ENCODE data around the gene C1orf167.

C1orf167 gene

DNA sequence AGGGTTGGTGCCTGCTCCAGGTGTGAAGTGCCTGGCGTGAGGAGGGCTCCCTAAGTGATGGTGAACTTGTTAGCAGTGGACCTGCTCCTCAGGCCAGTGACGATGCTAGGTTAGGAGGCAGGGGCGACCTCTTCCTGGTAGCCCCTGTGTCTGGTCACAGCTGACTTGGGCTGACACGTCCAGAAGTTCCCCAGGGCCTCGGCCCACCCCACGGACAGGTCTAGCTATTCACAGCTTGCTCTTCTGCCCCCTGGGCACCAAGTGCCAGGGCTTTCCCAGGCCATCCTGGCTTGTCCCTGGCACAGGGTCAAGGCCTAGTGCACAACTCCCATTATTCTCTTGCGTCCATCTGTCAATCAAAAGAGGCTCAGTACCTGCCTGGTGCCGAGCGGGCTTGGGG, 10.9 kb upstream of the C1orf167 start:
- Histone ChIP-seq H2AFZ (ENCODE audit: low read length) (no peak overlapping the region), H3K9me3 (replicated peaks; ENCODE audit: insufficient read depth, low read length) (no peaks in the 10 kb centered on the region), H3K9ac (ENCODE audit: low read length) (no peak overlapping the region), H3K4me1 (ENCODE audit: low read length) (0 out of 2 replicates have a peak, but pooled peaks cover 3% of the 10 kb centered on the region), H3K27ac (ENCODE audit: low read length) (no peak overlapping the region), H3K27me3 (replicated peaks; ENCODE audit: insufficient read depth, low read length) (no peaks in the 10 kb centered on the region), H3K9me2 (replicated peaks; ENCODE audit: insufficient read depth, low read length) (no peaks in the 10 kb centered on the region), H3F3A (ENCODE audit: insufficient read depth, low read length) (no peaks in the 10 kb centered on the region), H3K79me2 (ENCODE audit: low read length) (no peaks in the 10 kb centered on the region), H3K4me3 (ENCODE audit: low read length) (no peak overlapping the region), H3K4me2 (ENCODE audit: low read depth, low read length) (no peak overlapping the region), H3K36me3 (replicated peaks; ENCODE audit: insufficient read depth, low read length) (no peaks in the 10 kb centered on the region), H4K20me1 (ENCODE audit: insufficient read depth, low read length) (no peaks in the 10 kb centered on the region)
- DNase-seq: no peak
- no peak for TF ChIP-seq EZH2 (optimal IDR thresholded peaks at IDR 0.05; ENCODE audit: low read depth, low read length)
- TF ChIP-seq, protein P1, sequence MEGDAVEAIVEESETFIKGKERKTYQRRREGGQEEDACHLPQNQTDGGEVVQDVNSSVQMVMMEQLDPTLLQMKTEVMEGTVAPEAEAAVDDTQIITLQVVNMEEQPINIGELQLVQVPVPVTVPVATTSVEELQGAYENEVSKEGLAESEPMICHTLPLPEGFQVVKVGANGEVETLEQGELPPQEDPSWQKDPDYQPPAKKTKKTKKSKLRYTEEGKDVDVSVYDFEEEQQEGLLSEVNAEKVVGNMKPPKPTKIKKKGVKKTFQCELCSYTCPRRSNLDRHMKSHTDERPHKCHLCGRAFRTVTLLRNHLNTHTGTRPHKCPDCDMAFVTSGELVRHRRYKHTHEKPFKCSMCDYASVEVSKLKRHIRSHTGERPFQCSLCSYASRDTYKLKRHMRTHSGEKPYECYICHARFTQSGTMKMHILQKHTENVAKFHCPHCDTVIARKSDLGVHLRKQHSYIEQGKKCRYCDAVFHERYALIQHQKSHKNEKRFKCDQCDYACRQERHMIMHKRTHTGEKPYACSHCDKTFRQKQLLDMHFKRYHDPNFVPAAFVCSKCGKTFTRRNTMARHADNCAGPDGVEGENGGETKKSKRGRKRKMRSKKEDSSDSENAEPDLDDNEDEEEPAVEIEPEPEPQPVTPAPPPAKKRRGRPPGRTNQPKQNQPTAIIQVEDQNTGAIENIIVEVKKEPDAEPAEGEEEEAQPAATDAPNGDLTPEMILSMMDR (IDR thresholded peaks at IDR 0.05; ENCODE audit: low read length): no peak
- TF ChIP-seq EZH2phosphoT487 (IDR thresholded peaks at IDR 0.05; ENCODE audit: low read length): no peak

DNA sequence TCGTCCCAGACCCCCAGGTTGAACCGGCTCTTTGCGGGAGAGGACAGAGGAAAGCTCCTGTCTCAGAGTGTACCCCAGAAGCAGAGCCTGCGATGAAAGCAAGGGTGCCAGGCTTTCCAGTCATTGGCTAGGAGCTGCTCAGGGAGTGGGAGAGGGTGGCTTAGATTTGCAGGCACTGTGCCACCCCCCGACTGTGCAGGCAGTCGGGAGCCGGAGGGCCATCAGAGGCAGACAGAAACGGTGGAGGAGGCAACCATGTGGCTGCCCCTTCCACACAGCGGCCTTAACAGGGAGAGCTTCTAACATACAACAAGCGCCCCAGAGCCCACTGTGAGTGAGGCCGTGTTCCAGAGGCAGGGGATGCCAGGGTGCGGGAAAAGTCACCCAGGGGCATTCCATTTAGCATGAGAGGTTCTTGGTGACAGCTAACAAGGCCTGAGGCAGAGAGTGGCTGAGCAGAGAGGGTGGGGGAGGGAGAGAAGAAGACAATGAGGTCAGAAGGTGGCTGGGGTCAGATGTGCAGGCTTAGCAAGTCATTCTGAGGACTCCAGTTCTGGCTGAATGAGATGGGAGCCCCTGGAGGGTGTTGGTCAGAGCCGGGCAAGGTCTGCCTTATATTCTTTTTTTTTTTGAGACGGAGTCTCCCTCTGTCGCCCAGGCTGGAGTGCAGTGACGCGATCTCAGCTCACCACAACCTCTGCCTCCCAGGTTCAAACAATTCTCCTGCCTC, 9.5 kb upstream of the C1orf167 start:
- Histone ChIP-seq H4K20me1 (ENCODE audit: insufficient read depth, low read length) (no peaks in the 10 kb centered on the region), H3K4me1 (ENCODE audit: low read length) (0 out of 2 replicates have a peak, but pooled peaks cover 3% of the 10 kb centered on the region), H3K4me3 (ENCODE audit: low read length) (no peak overlapping the region), H3K27ac (ENCODE audit: low read length) (no peak overlapping the region), H3K9ac (ENCODE audit: low read length) (no peak overlapping the region), H3K27me3 (replicated peaks; ENCODE audit: insufficient read depth, low read length) (peaks cover 4% of the 10 kb centered on the region; the same call in 1 of the 2 replicates), H3K9me3 (replicated peaks; ENCODE audit: insufficient read depth, low read length) (no peaks in the 10 kb centered on the region), H3K4me2 (ENCODE audit: low read depth, low read length) (no peak overlapping the region), H2AFZ (ENCODE audit: low read length) (no peak overlapping the region), H3F3A (ENCODE audit: insufficient read depth, low read length) (no peaks in the 10 kb centered on the region), H3K79me2 (ENCODE audit: low read length) (no peaks in the 10 kb centered on the region), H3K9me2 (replicated peaks; ENCODE audit: insufficient read depth, low read length) (no peaks in the 10 kb centered on the region), H3K36me3 (replicated peaks; ENCODE audit: insufficient read depth, low read length) (no peaks in the 10 kb centered on the region)
- TF ChIP-seq EZH2 (optimal IDR thresholded peaks at IDR 0.05; ENCODE audit: low read depth, low read length): no peak
- no peak for TF ChIP-seq EZH2phosphoT487 (IDR thresholded peaks at IDR 0.05; ENCODE audit: low read length)
- TF ChIP-seq, protein P1 (IDR thresholded peaks at IDR 0.05; ENCODE audit: low read length): no peak
- no peak for DNase-seq

DNA sequence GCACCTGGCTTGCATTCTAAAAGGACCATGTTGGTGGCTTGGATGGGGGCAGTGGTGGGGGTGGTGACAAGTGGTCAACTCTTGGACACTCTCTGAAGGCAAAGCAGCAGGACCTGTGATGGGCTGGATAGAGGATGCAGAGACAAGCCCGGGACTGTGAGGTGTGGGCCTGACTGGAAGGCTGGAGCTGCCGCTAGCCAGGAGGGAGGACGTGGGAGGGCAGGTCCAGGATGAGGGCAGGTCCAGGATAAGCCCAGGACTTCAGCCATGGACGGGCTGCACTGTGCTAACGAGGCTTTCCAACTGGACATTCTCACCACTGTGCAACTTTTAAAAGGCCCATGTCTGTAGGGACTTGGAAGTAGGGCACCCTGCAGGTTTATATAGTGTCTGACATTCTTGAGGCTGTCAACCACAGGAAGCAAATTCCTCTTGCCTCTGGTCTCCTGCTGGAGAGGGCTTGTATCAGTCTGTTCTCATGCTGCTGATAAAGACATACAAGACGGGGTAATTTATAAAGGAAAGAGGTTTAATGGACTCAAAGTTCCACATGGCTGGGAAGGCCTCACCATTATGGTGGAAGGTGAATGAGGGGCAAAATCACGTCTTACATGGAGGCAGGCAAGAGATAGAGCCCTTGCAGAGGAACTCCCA, 8.3 kb upstream of the C1orf167 start:
- TF ChIP-seq EZH2 (optimal IDR thresholded peaks at IDR 0.05; ENCODE audit: low read depth, low read length) (no peak), EZH2phosphoT487 (IDR thresholded peaks at IDR 0.05; ENCODE audit: low read length) (no peak)
- TF ChIP-seq, protein P1 (IDR thresholded peaks at IDR 0.05; ENCODE audit: low read length): no peak
- Histone ChIP-seq H3K79me2 (ENCODE audit: low read length) (no peaks in the 10 kb centered on the region), H4K20me1 (ENCODE audit: insufficient read depth, low read length) (no peaks in the 10 kb centered on the region), H3K36me3 (replicated peaks; ENCODE audit: insufficient read depth, low read length) (no peaks in the 10 kb centered on the region), H3K27me3 (replicated peaks; ENCODE audit: insufficient read depth, low read length) (peaks cover 4% of the 10 kb centered on the region; the same call in 1 of the 2 replicates), H3K9me2 (replicated peaks; ENCODE audit: insufficient read depth, low read length) (no peaks in the 10 kb centered on the region), H3K4me1 (ENCODE audit: low read length) (0 out of 2 replicates have a peak, but pooled peaks cover 3% of the 10 kb centered on the region), H3K4me2 (ENCODE audit: low read depth, low read length) (no peak overlapping the region), H3K27ac (ENCODE audit: low read length) (no peak overlapping the region), H3F3A (ENCODE audit: insufficient read depth, low read length) (no peaks in the 10 kb centered on the region), H3K9me3 (replicated peaks; ENCODE audit: insufficient read depth, low read length) (no peaks in the 10 kb centered on the region), H3K9ac (ENCODE audit: low read length) (no peak overlapping the region), H2AFZ (ENCODE audit: low read length) (no peak overlapping the region), H3K4me3 (ENCODE audit: low read length) (no peak overlapping the region)
- no peak for DNase-seq

Measured in MM.1S (cell line).